A549 (cell line): ENCODE results near the gene CRYGN. TPM values are rescaled to one million over a fixed set of nuclear protein-coding genes. Genes with fewer than 3 reads are reported as not detected.

Source experiments
- ATAC-seq, 2 experiments: fragments of 200-7000 bp in 1 of 2; fragments of >200 bp in 1 of 2; cut with Nextera tagmentation in 1 of 2; cut with Tn5 transposase in 1 of 2; 3 replicates each; pipeline versions ENCODE4 v1.8.0 to v1.9.1; 2018 to 2020; ENCODE audit warnings: mild to moderate bottlenecking in 1 of 2, moderate library complexity in 1 of 2
- CTCF ChIA-PET: fragments of 300-600 bp; sonication (Branson Sonifier 250); formaldehyde crosslinking; extraction: SDS; loops from one replicate; lab custom pipeline; 2021; ENCODE audit warnings: antibody characterized with exemption, inconsistent platforms; lab: Yijun Ruan, JAX
- POLR2A ChIA-PET: fragments of 350-600 bp; formaldehyde crosslinking; extraction: SDS; loops from one replicate; lab custom pipeline; 2021; ENCODE audit warnings: antibody characterized with exemption, inconsistent platforms; lab: Yijun Ruan, JAX
- DNase-seq, 2 experiments: peaks; one replicate each; pipeline versions ENCODE4 v3.0.0 to v3.0.0-alpha.2; 2011 to 2016; ENCODE audit warnings: low read depth in 1 of 2, low spot score in 1 of 2
- FAIRE-seq: peaks from 2 replicates; lab custom pipeline; 2011; peaks lifted over from hg19 to GRCh38; lab: Jason Lieb, UNC
- H3K27ac ChIP-seq, 2 experiments: fragments of >200 bp; sonication (Bioruptor Twin); formaldehyde crosslinking; 3 replicates each; pipeline ENCODE4 v1.5.1; 2016 to 2017
- H3K4me1 ChIP-seq: fragments of >200 bp; sonication (Bioruptor Twin); formaldehyde crosslinking; 3 replicates; pipeline ENCODE4 v1.6.1; 2016
- H3K4me2 ChIP-seq: fragments of >200 bp; sonication (Bioruptor Twin); formaldehyde crosslinking; 3 replicates; pipeline ENCODE4 v1.6.1; 2016
- H3K4me3 ChIP-seq: fragments of >200 bp; sonication (Bioruptor Twin); formaldehyde crosslinking; 3 replicates; pipeline ENCODE4 v1.5.1; 2016
- H3K9me3 ChIP-seq: fragments of >200 bp; sonication (Bioruptor Twin); formaldehyde crosslinking; 3 replicates; pipeline ENCODE4 v1.6.1; 2016
- CBX8 ChIP-seq: fragments of 200-600 bp; sonication (generic); IDR thresholded peaks from 2 replicates; pipeline ENCODE4 v1.6.1; 2016
- CHD4 ChIP-seq: fragments of 200-600 bp; sonication (generic); IDR thresholded peaks from 2 replicates; pipeline ENCODE4 v1.6.1; 2016; ENCODE audit warnings: antibody characterized with exemption, mild to moderate bottlenecking, borderline replicate concordance
- FOXS1 ChIP-seq: fragments of 250-450 bp; sonication (Bioruptor Pico); IDR thresholded peaks from 2 replicates; pipeline ENCODE4 v1.5.0; 2020; ENCODE audit warnings: mild to moderate bottlenecking, moderate library complexity
- GATA3 ChIP-seq: IDR thresholded peaks from 2 replicates; pipeline ENCODE4 v1.6.1; 2012; ENCODE audit warnings: borderline replicate concordance
- KDM1A ChIP-seq: fragments of 200-600 bp; sonication (generic); IDR thresholded peaks from 2 replicates; pipeline ENCODE4 v1.6.1; 2016; ENCODE audit warnings: low read depth, mild to moderate bottlenecking
- MAZ ChIP-seq: fragments of 150-350 bp; IDR thresholded peaks from 2 replicates; pipeline ENCODE4 v1.6.1; 2014; ENCODE audit warnings: antibody characterized with exemption, low read depth, low read length, borderline replicate concordance
- MYC ChIP-seq: IDR thresholded peaks from 2 replicates; pipeline ENCODE4 v1.6.1; 2012; ENCODE audit warnings: mild to moderate bottlenecking, inconsistent platforms, low read length, improper control_type of control experiment, borderline replicate concordance
- NPAS2 ChIP-seq: fragments of 250-450 bp; sonication (Bioruptor Pico); IDR thresholded peaks from 2 replicates; pipeline ENCODE4 v1.8.0; 2022; ENCODE audit warnings: mild to moderate bottlenecking, moderate library complexity, borderline replicate concordance
- NR3C1 ChIP-seq: fragments of >200 bp; sonication (Bioruptor Twin); formaldehyde crosslinking; IDR thresholded peaks from 3 replicates; pipeline ENCODE4 v1.6.1; 2017
- POLR2AphosphoS2 ChIP-seq: conservative IDR thresholded peaks from 2 replicates; pipeline ENCODE4 v1.6.1; 2012; ENCODE audit warnings: low read length, improper control_type of control experiment, inconsistent platforms
- RCOR1 ChIP-seq: fragments of 150-350 bp; IDR thresholded peaks from 2 replicates; pipeline ENCODE4 v1.6.1; 2014; ENCODE audit warnings: antibody characterized with exemption, low read length, low read depth
- RFX5 ChIP-seq: fragments of 450-650 bp; IDR thresholded peaks from 2 replicates; pipeline ENCODE4 v1.7.1; 2014; ENCODE audit warnings: antibody characterized with exemption, mild to moderate bottlenecking, moderate library complexity
- TP53 ChIP-seq: fragments of 250-450 bp; sonication (Bioruptor Pico); IDR thresholded peaks from 2 replicates; pipeline ENCODE4 v1.5.0; 2021; ENCODE audit warnings: mild to moderate bottlenecking, moderate library complexity
- WGBS: methylation state at CpG from one replicate; pipeline ENCODE4 v1.1.6; 2017; ENCODE audit errors: missing lambda C conversion rate; 5-methylcytosine and 5-hydroxymethylcytosine counted together
- polyA plus RNA-seq, 4 experiments: library from polyadenylated mRNA; depleted of rRNA in 3 of 4; stranded (reverse); fragments of >200 nt; fragmentation: RNase III in 1 of 4; extraction: RNeasy Plus Mini Kit Qiagen cat#74134 plus additional on column Dnase treatment in 1 of 4; gene quantifications; 2 replicates in 3 of 4; 3 replicates in 1 of 4; pipeline ENCODE4 v1.2.3, GENCODE V29; 2011 to 2017
- TF ChIP-seq, protein P1 (sequence below): fragments of 250-450 bp; sonication (Bioruptor Pico); IDR thresholded peaks from 2 replicates; pipeline ENCODE4 v1.5.0; 2021; ENCODE audit warnings: mild to moderate bottlenecking, moderate library complexity, borderline replicate concordance
- TF ChIP-seq, protein P2 (sequence below): fragments of >200 bp; sonication (Bioruptor Twin); formaldehyde crosslinking; IDR thresholded peaks from 3 replicates; pipeline ENCODE4 v1.5.1; 2016

Gene CRYGN
- polyA plus RNA-seq, 2 of the 4 experiments (the other 2 are of a cell fraction): not detected

DNA sequence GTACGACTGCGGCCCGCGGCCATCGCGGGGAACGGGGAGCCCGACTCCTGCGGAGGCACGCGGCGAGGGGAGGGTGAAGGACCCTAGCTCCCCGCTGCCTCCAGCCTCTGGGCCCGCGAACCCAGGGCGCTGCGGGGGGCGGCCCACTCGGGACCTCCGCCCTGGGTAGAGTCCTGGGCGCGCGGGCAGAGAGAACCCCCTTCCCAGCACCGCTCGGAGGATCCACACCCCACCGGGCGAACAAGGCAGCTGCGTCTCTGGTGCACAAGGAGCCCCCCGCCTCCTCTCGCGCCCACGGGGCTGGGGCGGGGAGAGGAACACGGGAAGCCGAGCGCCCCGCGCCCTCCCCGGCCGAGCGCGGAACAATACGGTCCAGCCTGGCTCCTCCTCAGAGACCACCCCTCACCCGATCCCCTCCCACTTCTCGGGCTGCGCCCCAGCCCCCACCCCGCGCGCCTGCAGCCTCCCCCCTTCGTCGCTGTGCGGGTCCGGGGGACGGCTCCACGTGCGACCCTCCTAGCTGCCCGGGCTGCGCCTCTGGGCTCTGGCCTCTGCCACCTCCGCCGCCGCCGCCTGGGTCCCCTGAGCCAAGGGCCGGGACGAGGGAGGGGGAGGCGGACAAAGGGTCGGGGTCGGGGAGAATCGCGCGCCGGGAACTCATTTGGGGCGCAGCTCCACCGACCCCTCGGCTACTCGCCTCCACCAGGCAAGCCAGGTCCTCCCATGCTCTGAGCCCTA, 30.1 kb downstream of the CRYGN start, which contains the start of gene WDR86:
Gene WDR86 (minus strand): TSS at position 372 of the 738 bp plus-strand sequence. CDS start 449 bp downstream, outside the sequence.
- ATAC-seq: peak in 1 of 2 experiments; percentile 22; a peak in 3 of 6 replicates
- WGBS: 33% methylated on average over 24 of the region's 75 CpGs
- TF ChIP-seq TP53 (CRISPR knock-in tag) (no peak), MAZ (no peak), NPAS2 (no peak), RCOR1 (no peak), CBX8 (no peak), FOXS1 (CRISPR knock-in tag) (no peak), POLR2AphosphoS2 (no peak), GATA3 (no peak)
- TF ChIP-seq, protein P1, sequence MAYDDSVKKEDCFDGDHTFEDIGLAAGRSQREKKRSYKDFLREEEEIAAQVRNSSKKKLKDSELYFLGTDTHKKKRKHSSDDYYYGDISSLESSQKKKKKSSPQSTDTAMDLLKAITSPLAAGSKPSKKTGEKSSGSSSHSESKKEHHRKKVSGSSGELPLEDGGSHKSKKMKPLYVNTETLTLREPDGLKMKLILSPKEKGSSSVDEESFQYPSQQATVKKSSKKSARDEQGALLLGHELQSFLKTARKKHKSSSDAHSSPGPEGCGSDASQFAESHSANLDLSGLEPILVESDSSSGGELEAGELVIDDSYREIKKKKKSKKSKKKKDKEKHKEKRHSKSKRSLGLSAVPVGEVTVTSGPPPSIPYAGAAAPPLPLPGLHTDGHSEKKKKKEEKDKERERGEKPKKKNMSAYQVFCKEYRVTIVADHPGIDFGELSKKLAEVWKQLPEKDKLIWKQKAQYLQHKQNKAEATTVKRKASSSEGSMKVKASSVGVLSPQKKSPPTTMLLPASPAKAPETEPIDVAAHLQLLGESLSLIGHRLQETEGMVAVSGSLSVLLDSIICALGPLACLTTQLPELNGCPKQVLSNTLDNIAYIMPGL (CRISPR knock-in tag): no peak
- TF ChIP-seq, all 56 proteins: peak for 0
- Histone ChIP-seq H3K4me3 (peak within 1 kb of the TSS; percentile 46), H3K9me3 (no peaks in the 10 kb centered on the region), H3K27ac (peak within 1 kb of the TSS; percentile 60 to 86), H3K4me1 (peaks cover 15% of the 10 kb centered on the region), H3K4me2 (peak within 1 kb of the TSS; percentile 91)
- no peak for FAIRE-seq
- no peak for DNase-seq
- CTCF ChIA-PET: interaction anchor here (1.0 kb wide), 1 partner anchor 38 kb away, joined by 5 read pairs; no protein-coding TSS in a partner anchor
- POLR2A ChIA-PET: no interaction called here

DNA sequence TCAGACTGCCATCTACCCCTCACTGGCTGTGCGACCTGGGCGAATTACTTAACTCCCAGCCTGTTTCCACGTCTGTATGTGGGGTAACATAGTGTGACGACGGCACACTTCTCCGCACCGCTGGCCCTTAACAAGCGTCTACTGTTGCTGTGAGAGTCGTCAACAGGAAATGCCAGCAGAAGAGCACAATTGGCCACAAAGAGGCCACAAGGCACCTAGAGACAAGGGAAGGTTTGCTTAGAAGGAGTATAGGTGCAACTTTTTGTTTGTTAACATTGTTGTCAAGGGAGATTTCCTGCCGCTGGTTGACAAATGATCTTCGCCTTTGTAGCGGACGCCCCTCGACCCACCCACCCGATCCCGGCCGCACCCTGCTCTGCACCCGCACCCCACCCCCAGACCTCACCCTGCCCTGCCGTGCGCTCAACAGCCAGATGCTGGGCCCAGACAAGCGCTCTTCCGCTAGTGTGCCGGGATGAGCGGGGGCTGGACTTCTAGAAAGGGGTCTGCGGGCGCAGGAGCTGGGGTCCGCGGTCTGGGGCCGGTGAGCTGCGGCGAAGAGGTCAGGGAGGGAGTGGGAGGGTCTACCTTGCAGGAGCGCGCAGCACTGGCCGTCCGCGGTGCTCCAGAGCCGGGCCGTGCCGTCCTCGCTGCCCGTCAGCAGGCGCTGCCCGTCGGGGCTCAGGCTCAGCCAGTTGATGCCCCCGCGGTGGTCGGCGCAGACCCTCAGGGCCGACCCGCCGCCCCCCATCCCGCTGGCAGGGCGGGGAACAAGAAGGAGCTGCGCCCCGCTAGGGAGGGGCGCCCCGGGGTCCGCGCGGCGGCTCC, 30.9 kb downstream of the CRYGN start:
- FAIRE-seq: no peak
- H3K4me1 ChIP-seq: peaks cover 23% of the 10 kb centered on the region
- 86% methylated on average over 30 of the region's 61 CpGs for WGBS
- DNase-seq: no peak
- H3K27ac ChIP-seq: peak overlapping the region in 1 of 2 experiments; percentile 86; a peak in 4 of 6 replicates
- H3K4me3 ChIP-seq: peak overlapping the region; percentile 46; the same call in 2 of the 3 replicates
- H3K9me3 ChIP-seq: no peaks in the 10 kb centered on the region
- ChIA-PET CTCF (interaction anchor here (1.0 kb wide), 1 partner anchor 39 kb away, joined by 5 read pairs; no protein-coding TSS in a partner anchor), POLR2A (no interaction called here)
- ATAC-seq: no peak
- peak overlapping the region; percentile 91; the same call in 2 of the 3 replicates for H3K4me2 ChIP-seq
- TF ChIP-seq MYC (no peak), NPAS2 (no peak), RFX5 (no peak), NR3C1 (no peak)

DNA sequence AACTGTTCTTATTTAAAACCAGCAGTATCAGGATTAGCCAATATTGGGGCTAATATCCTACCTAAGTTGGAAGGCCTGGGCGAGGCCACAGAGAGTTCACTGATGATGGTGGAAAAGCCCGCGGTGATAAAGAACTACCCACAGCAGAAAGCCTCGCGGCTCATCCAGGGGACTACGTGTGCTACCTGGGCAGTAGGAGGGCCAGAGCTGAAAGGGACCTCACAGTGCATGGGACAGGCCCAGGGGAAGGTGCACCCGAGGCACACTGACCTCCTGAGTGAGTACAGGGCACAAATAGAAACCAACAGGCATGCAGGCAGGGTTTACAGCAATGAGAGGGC, 31.5 kb downstream of the CRYGN start:
- POLR2A ChIA-PET: no interaction called here
- Histone ChIP-seq H3K4me2 (no peak overlapping the region), H3K9me3 (no peaks in the 10 kb centered on the region), H3K4me3 (no peak overlapping the region), H3K27ac (0 out of 6 replicates have a peak overlapping the region, but pooled peaks of 1 of the 2 experiments have one; percentile 6), H3K4me1 (peaks cover 29% of the 10 kb centered on the region)
- no peak for FAIRE-seq
- CTCF ChIA-PET: no interaction called here
- ATAC-seq: peak in 1 of 2 experiments; percentile 11; a peak in 1 of 6 replicates
- no peak for DNase-seq
- TF ChIP-seq CHD4 (no peak), KDM1A (no peak), RFX5 (no peak)
- TF ChIP-seq, protein P2, sequence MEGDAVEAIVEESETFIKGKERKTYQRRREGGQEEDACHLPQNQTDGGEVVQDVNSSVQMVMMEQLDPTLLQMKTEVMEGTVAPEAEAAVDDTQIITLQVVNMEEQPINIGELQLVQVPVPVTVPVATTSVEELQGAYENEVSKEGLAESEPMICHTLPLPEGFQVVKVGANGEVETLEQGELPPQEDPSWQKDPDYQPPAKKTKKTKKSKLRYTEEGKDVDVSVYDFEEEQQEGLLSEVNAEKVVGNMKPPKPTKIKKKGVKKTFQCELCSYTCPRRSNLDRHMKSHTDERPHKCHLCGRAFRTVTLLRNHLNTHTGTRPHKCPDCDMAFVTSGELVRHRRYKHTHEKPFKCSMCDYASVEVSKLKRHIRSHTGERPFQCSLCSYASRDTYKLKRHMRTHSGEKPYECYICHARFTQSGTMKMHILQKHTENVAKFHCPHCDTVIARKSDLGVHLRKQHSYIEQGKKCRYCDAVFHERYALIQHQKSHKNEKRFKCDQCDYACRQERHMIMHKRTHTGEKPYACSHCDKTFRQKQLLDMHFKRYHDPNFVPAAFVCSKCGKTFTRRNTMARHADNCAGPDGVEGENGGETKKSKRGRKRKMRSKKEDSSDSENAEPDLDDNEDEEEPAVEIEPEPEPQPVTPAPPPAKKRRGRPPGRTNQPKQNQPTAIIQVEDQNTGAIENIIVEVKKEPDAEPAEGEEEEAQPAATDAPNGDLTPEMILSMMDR: no peak
- 92% methylated on average over 5 of the region's 7 CpGs for WGBS
